Measurements from ENCODE around the gene MFSD2A. TPM values are rescaled to one million over a fixed set of nuclear protein-coding genes. Genes with fewer than 3 reads are reported as not detected.

MFSD2A gene
- polyA plus RNA-seq, 1 of the 3 experiments (the other 2 are of a cell fraction): 6.3 TPM

GRCh38 chr1:39969048-39969447 lies 14.1 kb downstream of the MFSD2A start:
- ChIA-PET CTCF (interaction anchor here (9.7 to 11.4 kb wide), 2 partner anchors 48 to 151 kb away, joined by 88 to 209 read pairs; no protein-coding TSS in a partner anchor), POLR2A (no interaction called here)
- Histone ChIP-seq H2AFZ (ENCODE audit: low read depth) (no peak overlapping the region), H3K36me3 (replicated peaks in 1 of 2; ENCODE audit: control insufficient read depth in 1 of 2, insufficient read depth in 2 of 2, low read length in 1 of 2) (peaks cover 0 to 3% of the 10 kb centered on the region in 2 experiments), H3K9me3 (no peaks in the 10 kb centered on the region), H3K9ac (no peak overlapping the region), H3K4me1 (ENCODE audit: control insufficient read depth in 1 of 2, insufficient read depth in 2 of 2, low read depth in 1 of 2, low read length in 1 of 2) (no peaks in the 10 kb centered on the region; a peak in 1 of 4 replicates), H3K27ac (ENCODE audit: low read depth in 2 of 2, low read length in 1 of 2) (no peak overlapping the region), H3F3A (replicated peaks; ENCODE audit: insufficient read depth) (no peaks in the 10 kb centered on the region), H3K9me2 (no peaks in the 10 kb centered on the region), H3K27me3 (ENCODE audit: insufficient read depth) (no peaks in the 10 kb centered on the region), H3K4me2 (no peak overlapping the region), H3K4me3 (ENCODE audit: low read depth in 2 of 2, low read length in 1 of 2) (no peak overlapping the region), H4K20me1 (ENCODE audit: insufficient read depth) (no peaks in the 10 kb centered on the region), H3K79me2 (ENCODE audit: insufficient read depth) (no peaks in the 10 kb centered on the region)
- TF ChIP-seq FOSL2 (IDR thresholded peaks at IDR 0.05; ENCODE audit: borderline replicate concordance, low read depth) (no peak), MEF2A (IDR thresholded peaks at IDR 0.05; ENCODE audit: borderline replicate concordance, low read depth) (no peak), RFX5 (IDR thresholded peaks at IDR 0.05; ENCODE audit: low read length) (no peak), NRF1 (IDR thresholded peaks at IDR 0.05; ENCODE audit: low read depth, low read length) (no peak), TCF12 (IDR thresholded peaks at IDR 0.05) (no peak), SIN3A (IDR thresholded peaks at IDR 0.05; ENCODE audit: borderline replicate concordance, low read depth, low read length) (no peak), FOXM1 (IDR thresholded peaks at IDR 0.05; ENCODE audit: low read depth) (no peak), FOXJ3 (CRISPR knock-in tag; IDR thresholded peaks at IDR 0.05) (no peak), CHD2 (IDR thresholded peaks at IDR 0.05; ENCODE audit: low read length, partially characterized antibody) (no peak), ZBTB33 (IDR thresholded peaks at IDR 0.05; ENCODE audit: borderline replicate concordance, low read depth) (no peak), RCOR1 (IDR thresholded peaks at IDR 0.05; ENCODE audit: low read length) (no peak), ELF1 (IDR thresholded peaks at IDR 0.05) (no peak), POLR2AphosphoS5 (IDR thresholded peaks at IDR 0.05; ENCODE audit: low read depth, low read length) (no peak), SMC3 (IDR thresholded peaks at IDR 0.05; ENCODE audit: low read depth, low read length) (no peak), GATA2 (CRISPR knock-in tag; IDR thresholded peaks at IDR 0.05) (no peak), YY1 (IDR thresholded peaks at IDR 0.05; ENCODE audit: low read depth) (no peak), GABPA (IDR thresholded peaks at IDR 0.05; ENCODE audit: low read depth) (no peak), PBX3 (IDR thresholded peaks at IDR 0.05) (no peak), IRF3 (IDR thresholded peaks at IDR 0.05; ENCODE audit: low read depth, low read length) (no peak)
- TF ChIP-seq, protein P1, sequence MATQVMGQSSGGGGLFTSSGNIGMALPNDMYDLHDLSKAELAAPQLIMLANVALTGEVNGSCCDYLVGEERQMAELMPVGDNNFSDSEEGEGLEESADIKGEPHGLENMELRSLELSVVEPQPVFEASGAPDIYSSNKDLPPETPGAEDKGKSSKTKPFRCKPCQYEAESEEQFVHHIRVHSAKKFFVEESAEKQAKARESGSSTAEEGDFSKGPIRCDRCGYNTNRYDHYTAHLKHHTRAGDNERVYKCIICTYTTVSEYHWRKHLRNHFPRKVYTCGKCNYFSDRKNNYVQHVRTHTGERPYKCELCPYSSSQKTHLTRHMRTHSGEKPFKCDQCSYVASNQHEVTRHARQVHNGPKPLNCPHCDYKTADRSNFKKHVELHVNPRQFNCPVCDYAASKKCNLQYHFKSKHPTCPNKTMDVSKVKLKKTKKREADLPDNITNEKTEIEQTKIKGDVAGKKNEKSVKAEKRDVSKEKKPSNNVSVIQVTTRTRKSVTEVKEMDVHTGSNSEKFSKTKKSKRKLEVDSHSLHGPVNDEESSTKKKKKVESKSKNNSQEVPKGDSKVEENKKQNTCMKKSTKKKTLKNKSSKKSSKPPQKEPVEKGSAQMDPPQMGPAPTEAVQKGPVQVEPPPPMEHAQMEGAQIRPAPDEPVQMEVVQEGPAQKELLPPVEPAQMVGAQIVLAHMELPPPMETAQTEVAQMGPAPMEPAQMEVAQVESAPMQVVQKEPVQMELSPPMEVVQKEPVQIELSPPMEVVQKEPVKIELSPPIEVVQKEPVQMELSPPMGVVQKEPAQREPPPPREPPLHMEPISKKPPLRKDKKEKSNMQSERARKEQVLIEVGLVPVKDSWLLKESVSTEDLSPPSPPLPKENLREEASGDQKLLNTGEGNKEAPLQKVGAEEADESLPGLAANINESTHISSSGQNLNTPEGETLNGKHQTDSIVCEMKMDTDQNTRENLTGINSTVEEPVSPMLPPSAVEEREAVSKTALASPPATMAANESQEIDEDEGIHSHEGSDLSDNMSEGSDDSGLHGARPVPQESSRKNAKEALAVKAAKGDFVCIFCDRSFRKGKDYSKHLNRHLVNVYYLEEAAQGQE (IDR thresholded peaks at IDR 0.05; ENCODE audit: low read depth, low read length): no peak
- no peak for DNase-seq
- WGBS (ENCODE audit: low lambda C conversion rate): 76% methylated on average over 9 of the region's 9 CpGs

Data from SK-N-SH (cell line).